ENCODE measurements around the gene ZNF837.

DNA sequence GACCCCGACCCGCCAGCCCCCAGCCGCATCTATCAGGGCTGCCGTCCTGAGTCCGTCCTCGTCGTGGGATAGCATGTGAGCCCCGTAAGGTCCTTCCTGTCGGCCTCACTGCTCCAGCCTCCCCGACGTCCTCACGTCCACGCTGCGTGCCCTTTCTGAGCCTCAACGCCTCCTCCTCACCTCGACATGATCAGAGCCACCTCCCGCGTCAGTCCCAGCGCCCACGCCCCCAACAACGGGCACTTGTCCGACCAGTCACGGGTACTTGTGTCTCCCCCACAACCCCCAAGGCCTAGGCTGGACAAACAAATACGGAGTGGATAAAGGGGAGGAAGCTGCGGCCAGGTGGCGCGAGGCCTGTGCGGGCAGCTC lies 18.9 kb downstream of the ZNF837 start:
- TF ChIP-seq GATA2 (IDR thresholded peaks at IDR 0.05; ENCODE audit: low read depth, low read length) (no peak), GATA3 (IDR thresholded peaks at IDR 0.05; ENCODE audit: low read depth, low read length) (no peak)

All from SH-SY5Y (cell line).